Neural progenitor cell (in vitro differentiated cells): ENCODE data around the gene COL11A2. TPM values are rescaled to one million over a fixed set of nuclear protein-coding genes. Genes with fewer than 3 reads are reported as not detected.

Experiments
- DNase-seq: peaks from one replicate; pipeline ENCODE4 v3.0.0-alpha.2; 2016; ENCODE audit warnings: low spot score
- H2AFZ ChIP-seq: fragments of 200-600 bp; sonication (generic); replicated peaks from 2 replicates; pipeline ENCODE4 v1.6.1; 2016; ENCODE audit warnings: antibody characterized with exemption
- H3F3A ChIP-seq: fragments of 200-600 bp; sonication (generic); 2 replicates; pipeline ENCODE4 v1.6.1; 2016; ENCODE audit warnings: antibody characterized with exemption, low read depth
- H3K27ac ChIP-seq: fragments of 200-600 bp; sonication (generic); 2 replicates; pipeline ENCODE4 v1.5.1; 2016; ENCODE audit warnings: mild to moderate bottlenecking
- H3K27me3 ChIP-seq: fragments of 200-600 bp; sonication (generic); 2 replicates; pipeline ENCODE4 v1.6.1; 2016; ENCODE audit warnings: mild to moderate bottlenecking, moderate library complexity
- H3K36me3 ChIP-seq: fragments of 200-600 bp; sonication (generic); 2 replicates; pipeline ENCODE4 v1.5.1; 2016
- H3K4me1 ChIP-seq: fragments of 200-600 bp; sonication (generic); 2 replicates; pipeline ENCODE4 v1.6.1; 2016; ENCODE audit warnings: mixed run types
- H3K4me2 ChIP-seq: fragments of 200-600 bp; sonication (generic); 2 replicates; pipeline ENCODE4 v1.6.1; 2016
- H3K4me3 ChIP-seq: fragments of 200-600 bp; sonication (generic); 2 replicates; pipeline ENCODE4 v1.5.1; 2016
- H3K79me2 ChIP-seq: fragments of 200-600 bp; sonication (generic); 2 replicates; pipeline ENCODE4 v1.6.1; 2016; ENCODE audit warnings: low read depth
- H3K9ac ChIP-seq: fragments of 200-600 bp; sonication (generic); 2 replicates; pipeline ENCODE4 v1.6.1; 2016
- H3K9me3 ChIP-seq: fragments of 200-600 bp; sonication (generic); 2 replicates; pipeline ENCODE4 v1.5.1; 2016; ENCODE audit warnings: low read depth
- H4K20me1 ChIP-seq: fragments of 200-600 bp; sonication (generic); 2 replicates; pipeline ENCODE4 v1.6.1; 2016; ENCODE audit warnings: low read depth
- H3K27ac Mint-ChIP-seq: 3 replicates; pipeline ENCODE4 v1.8.0; 2021; ENCODE audit warnings: mixed read lengths
- H3K27me3 Mint-ChIP-seq: 2 replicates; pipeline ENCODE4 v1.8.0; 2022; ENCODE audit warnings: low read depth, mild to moderate bottlenecking, inconsistent platforms, moderate library complexity, mixed read lengths; ENCODE audit not compliant: insufficient read depth
- H3K36me3 Mint-ChIP-seq: 3 replicates; pipeline ENCODE4 v1.8.0; 2021; ENCODE audit warnings: mixed read lengths
- H3K4me1 Mint-ChIP-seq: 3 replicates; pipeline ENCODE4 v1.8.0; 2021; ENCODE audit warnings: mixed read lengths
- H3K4me3 Mint-ChIP-seq: 3 replicates; pipeline ENCODE4 v1.8.0; 2021; ENCODE audit warnings: mild to moderate bottlenecking, moderate library complexity, mixed read lengths
- H3K9me3 Mint-ChIP-seq: 3 replicates; pipeline ENCODE4 v1.8.0; 2020; ENCODE audit warnings: mixed read lengths
- EZH2 ChIP-seq: fragments of 200-600 bp; sonication (generic); IDR thresholded peaks from 2 replicates; pipeline ENCODE4 v1.6.1; 2017; ENCODE audit warnings: antibody characterized with exemption, mild to moderate bottlenecking, moderate library complexity
- EZH2phosphoT487 ChIP-seq: fragments of 200-600 bp; sonication (generic); IDR thresholded peaks from 2 replicates; pipeline ENCODE4 v1.6.1; 2017; ENCODE audit warnings: antibody characterized with exemption
- total RNA-seq: library from RNA; depleted of rRNA; stranded (reverse); fragments of >200 nt; gene quantifications from 2 replicates; pipeline ENCODE4 v1.2.3, GENCODE V29; 2015; ENCODE audit warnings: low replicate concordance
- TF ChIP-seq, protein P1 (sequence below): fragments of 200-600 bp; sonication (generic); IDR thresholded peaks from 2 replicates; pipeline ENCODE4 v1.5.1; 2017; ENCODE audit warnings: antibody characterized with exemption, mild to moderate bottlenecking

The COL11A2 gene
- total RNA-seq, 1 donor from 2014 or later, result 0.49 TPM

DNA sequence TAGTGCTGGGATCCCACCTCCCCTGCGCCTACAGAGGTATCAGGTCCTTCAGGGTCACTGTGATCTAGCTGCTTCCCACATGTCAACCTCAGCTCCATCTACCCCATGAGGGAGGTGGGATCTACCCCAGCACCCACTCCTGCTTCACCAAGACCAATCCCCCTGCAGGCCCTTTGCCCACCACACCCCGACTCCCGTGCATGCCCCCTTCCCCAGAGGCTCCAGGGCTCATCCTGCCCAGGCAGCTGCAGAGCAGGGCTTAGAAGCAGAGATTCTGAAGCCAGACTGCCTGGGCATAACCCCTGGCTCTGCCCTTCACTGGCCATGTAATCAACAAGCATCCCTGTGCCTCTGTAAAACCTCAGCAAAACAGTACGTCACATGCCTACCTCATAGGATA lies 17.5 kb downstream of the COL11A2 start:
- no peak overlapping the region for H3K4me3 Mint-ChIP-seq
- H3K4me1 Mint-ChIP-seq, result peaks cover 2% of the 10 kb centered on the region
- Histone ChIP-seq H3K9ac (no peak overlapping the region), H3K9me3 (no peaks in the 10 kb centered on the region), H3K4me1 (no peaks in the 10 kb centered on the region), H3K27me3 (no peaks in the 10 kb centered on the region), H3K4me3 (no peak overlapping the region), H3K36me3 (no peaks in the 10 kb centered on the region), H3K79me2 (no peaks in the 10 kb centered on the region), H3F3A (no peaks in the 10 kb centered on the region), H2AFZ (no peak overlapping the region), H4K20me1 (no peaks in the 10 kb centered on the region), H3K27ac (no peak overlapping the region), H3K4me2 (no peak overlapping the region)
- TF ChIP-seq, protein P1, sequence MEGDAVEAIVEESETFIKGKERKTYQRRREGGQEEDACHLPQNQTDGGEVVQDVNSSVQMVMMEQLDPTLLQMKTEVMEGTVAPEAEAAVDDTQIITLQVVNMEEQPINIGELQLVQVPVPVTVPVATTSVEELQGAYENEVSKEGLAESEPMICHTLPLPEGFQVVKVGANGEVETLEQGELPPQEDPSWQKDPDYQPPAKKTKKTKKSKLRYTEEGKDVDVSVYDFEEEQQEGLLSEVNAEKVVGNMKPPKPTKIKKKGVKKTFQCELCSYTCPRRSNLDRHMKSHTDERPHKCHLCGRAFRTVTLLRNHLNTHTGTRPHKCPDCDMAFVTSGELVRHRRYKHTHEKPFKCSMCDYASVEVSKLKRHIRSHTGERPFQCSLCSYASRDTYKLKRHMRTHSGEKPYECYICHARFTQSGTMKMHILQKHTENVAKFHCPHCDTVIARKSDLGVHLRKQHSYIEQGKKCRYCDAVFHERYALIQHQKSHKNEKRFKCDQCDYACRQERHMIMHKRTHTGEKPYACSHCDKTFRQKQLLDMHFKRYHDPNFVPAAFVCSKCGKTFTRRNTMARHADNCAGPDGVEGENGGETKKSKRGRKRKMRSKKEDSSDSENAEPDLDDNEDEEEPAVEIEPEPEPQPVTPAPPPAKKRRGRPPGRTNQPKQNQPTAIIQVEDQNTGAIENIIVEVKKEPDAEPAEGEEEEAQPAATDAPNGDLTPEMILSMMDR, result no peak
- no peak for TF ChIP-seq EZH2phosphoT487
- TF ChIP-seq EZH2, result no peak
- H3K9me3 Mint-ChIP-seq, result no peaks in the 10 kb centered on the region
- H3K27me3 Mint-ChIP-seq, result peaks cover 9% of the 10 kb centered on the region
- H3K36me3 Mint-ChIP-seq, result no peaks in the 10 kb centered on the region
- H3K27ac Mint-ChIP-seq, result no peak overlapping the region
- DNase-seq, result no peak

DNA sequence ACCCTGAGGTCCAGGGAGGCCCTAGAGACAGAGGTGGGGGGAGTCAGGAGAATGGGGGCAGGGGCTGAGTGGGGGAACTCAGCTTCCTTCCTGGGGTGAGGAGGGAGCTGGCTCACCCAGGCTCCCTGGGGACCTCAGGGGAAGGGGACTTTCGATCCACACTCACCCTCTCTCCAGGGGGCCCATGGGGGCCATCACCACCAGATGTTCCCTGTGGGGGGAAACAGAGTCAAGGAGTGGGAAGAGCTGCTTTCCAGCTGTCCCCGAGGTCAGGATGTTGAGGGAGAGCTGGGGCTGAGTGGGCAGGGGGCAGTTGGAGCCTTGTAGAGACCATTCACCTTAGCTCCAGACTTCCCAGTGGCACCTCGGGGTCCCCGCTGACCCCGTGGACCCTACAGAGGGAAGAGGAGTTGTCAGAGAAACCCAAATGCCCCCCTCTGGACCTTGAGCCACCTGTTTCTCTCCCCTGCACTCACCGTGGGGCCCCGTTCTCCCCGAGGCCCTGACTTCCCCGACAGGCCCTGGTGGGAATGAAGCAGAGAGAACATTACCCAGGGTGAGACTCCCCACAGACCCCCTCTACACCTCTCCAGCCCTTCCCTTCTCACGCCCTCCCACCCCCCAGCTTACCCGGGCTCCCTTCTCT lies 18.6 kb downstream of the COL11A2 start:
- Histone ChIP-seq H2AFZ (no peak overlapping the region), H3K4me2 (no peak overlapping the region), H3F3A (no peaks in the 10 kb centered on the region), H3K27me3 (no peaks in the 10 kb centered on the region), H3K9ac (no peak overlapping the region), H3K4me3 (no peak overlapping the region), H3K27ac (no peak overlapping the region), H3K4me1 (no peaks in the 10 kb centered on the region), H4K20me1 (no peaks in the 10 kb centered on the region), H3K9me3 (no peaks in the 10 kb centered on the region), H3K36me3 (no peaks in the 10 kb centered on the region), H3K79me2 (no peaks in the 10 kb centered on the region)
- Mint-ChIP-seq H3K4me1 (peaks cover 2% of the 10 kb centered on the region), H3K27ac (no peak overlapping the region), H3K9me3 (no peaks in the 10 kb centered on the region), H3K27me3 (peaks cover 9% of the 10 kb centered on the region), H3K4me3 (no peak overlapping the region), H3K36me3 (no peaks in the 10 kb centered on the region)
- DNase-seq, result no peak
- TF ChIP-seq EZH2 (no peak), EZH2phosphoT487 (no peak)
- TF ChIP-seq, protein P1, result no peak

DNA sequence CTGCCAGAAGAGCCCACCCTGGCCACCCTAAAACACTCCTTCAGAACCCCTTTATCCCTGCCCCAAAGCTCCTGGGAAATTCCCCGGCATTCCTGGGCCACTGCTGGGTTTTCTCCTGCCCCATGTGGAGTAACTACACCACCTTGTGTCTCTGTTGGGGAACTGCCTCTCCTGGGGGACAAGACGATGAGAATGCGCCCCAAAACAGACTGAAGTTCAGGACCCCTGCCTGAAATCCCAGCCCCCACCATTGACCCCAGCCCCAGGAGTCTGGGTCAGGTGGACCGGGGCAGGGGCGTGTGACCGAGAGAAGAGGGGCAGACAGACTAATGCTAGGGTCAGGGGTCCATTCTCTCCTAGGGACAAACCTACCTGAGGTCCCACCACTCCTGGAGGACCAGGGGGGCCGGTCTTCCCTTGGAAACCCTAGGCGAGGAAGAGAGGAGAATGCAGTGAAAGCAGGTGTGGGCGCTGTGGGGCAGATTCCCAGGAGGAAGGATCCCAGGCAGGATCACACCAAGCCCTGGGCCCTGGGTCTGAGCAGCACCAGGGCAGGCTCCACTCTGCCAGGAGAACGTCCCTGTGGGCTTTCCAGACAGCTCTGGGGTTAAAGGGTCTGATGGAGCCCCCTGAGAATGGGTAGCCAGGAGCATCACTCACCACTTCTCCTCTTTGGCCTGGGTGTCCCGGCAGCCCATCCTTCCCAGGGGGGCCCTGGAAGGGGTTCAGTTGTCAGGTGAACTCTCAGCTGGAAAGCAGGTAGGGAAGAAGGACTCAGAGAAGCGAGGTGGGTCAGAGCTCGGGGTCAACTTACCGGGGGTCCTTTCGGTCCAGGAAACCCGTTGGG lies 19.4 kb downstream of the COL11A2 start:
- H4K20me1 ChIP-seq, result no peaks in the 10 kb centered on the region
- no peak overlapping the region for H3K4me3 Mint-ChIP-seq
- H3K4me3 ChIP-seq, result no peak overlapping the region
- H3K27ac Mint-ChIP-seq, result peak overlapping the region; percentile 37
- H3K9me3 Mint-ChIP-seq, result no peaks in the 10 kb centered on the region
- no peak overlapping the region for H2AFZ ChIP-seq
- no peaks in the 10 kb centered on the region for H3K9me3 ChIP-seq
- no peaks in the 10 kb centered on the region for H3K4me1 ChIP-seq
- H3K36me3 ChIP-seq, result no peaks in the 10 kb centered on the region
- H3F3A ChIP-seq, result no peaks in the 10 kb centered on the region
- no peak overlapping the region for H3K27ac ChIP-seq
- no peaks in the 10 kb centered on the region for H3K27me3 ChIP-seq
- H3K9ac ChIP-seq, result no peak overlapping the region
- H3K4me1 Mint-ChIP-seq, result peaks cover 2% of the 10 kb centered on the region
- H3K27me3 Mint-ChIP-seq, result peaks cover 7% of the 10 kb centered on the region
- H3K79me2 ChIP-seq, result no peaks in the 10 kb centered on the region
- H3K4me2 ChIP-seq, result no peak overlapping the region
- DNase-seq, result peak; percentile 69
- H3K36me3 Mint-ChIP-seq, result no peaks in the 10 kb centered on the region
- no peak for TF ChIP-seq EZH2phosphoT487
- TF ChIP-seq, protein P1, result peak; percentile 57
